GM19035 (cell line): ENCODE data around the gene PLCB3.

Experiments
- ATAC-seq: cut with Tn5 transposase; IDR thresholded peaks from one replicate; pipeline ENCODE4 v1.9.1; 2021; ENCODE audit not compliant: unreplicated experiment

The PLCB3 gene

GRCh38 chr11:64285885-64286800, 34.8 kb downstream of the PLCB3 start:
- no peak for ATAC-seq

- no peak for ATAC-seq
These were observed 35.5 kb downstream of the PLCB3 start for GRCh38 chr11:64286801-64287159.

- no peak for ATAC-seq
These were observed 36.5 kb downstream of the PLCB3 start for GRCh38 chr11:64287676-64288352.

GRCh38 chr11:64288353-64288750, 37.0 kb downstream of the PLCB3 start:
- no peak for ATAC-seq

GRCh38 chr11:64289002-64289564, 37.8 kb downstream of the PLCB3 start:
- ATAC-seq = no peak

GRCh38 chr11:64290352-64291261, 39.3 kb downstream of the PLCB3 start:
- ATAC-seq = no peak

- ATAC-seq = no peak
These were observed 40.0 kb downstream of the PLCB3 start, which contains the start of gene KCNK4 for GRCh38 chr11:64291262-64291751. KCNK4 (plus strand) TSS chr11:64291302; CDS start chr11:64293019, 1,717 bp downstream.

GRCh38 chr11:64291752-64292459, 40.6 kb downstream of the PLCB3 start:
- ATAC-seq = no peak

GRCh38 chr11:64292460-64293254, 41.3 kb downstream of the PLCB3 start:
- ATAC-seq = no peak

- ATAC-seq = no peak
These were observed 43.4 kb downstream of the PLCB3 start for GRCh38 chr11:64294774-64295173.

GRCh38 chr11:64295760-64296159, 44.4 kb downstream of the PLCB3 start:
- ATAC-seq = no peak

- no peak for ATAC-seq
These were observed 44.9 kb downstream of the PLCB3 start for GRCh38 chr11:64296236-64296635.

GRCh38 chr11:64296830-64297698, 45.7 kb downstream of the PLCB3 start:
- ATAC-seq = no peak

- no peak for ATAC-seq
These were observed 46.5 kb downstream of the PLCB3 start for GRCh38 chr11:64297699-64298358.

GRCh38 chr11:64298966-64299846, 47.9 kb downstream of the PLCB3 start:
- no peak for ATAC-seq

- ATAC-seq = no peak
These were observed 48.7 kb downstream of the PLCB3 start, which contains the start of gene CATSPERZ for GRCh38 chr11:64299847-64300648. CATSPERZ (plus strand) TSS chr11:64300358; CDS start chr11:64300411, 53 bp downstream.
